ENCODE results near the gene BAIAP2.

GRCh38 chr17:80991645-80992076 is 43.3 kb upstream of the BAIAP2 start, which contains the start of gene CHMP6:
- TF ChIP-seq CTCF (conservative IDR thresholded peaks at IDR 0.05; ENCODE audit: low read length) (0 out of 2 replicates have a peak, but pooled peaks have one; percentile 11), EZH2phosphoT487 (IDR thresholded peaks at IDR 0.05; ENCODE audit: borderline replicate concordance) (no peak)

Data from Loucy (cell line).